SKM-1 treated with dmso at 0.1 percent for 144 hours (cell line): ENCODE data around the gene ABHD12B.
"Not testable (repeated sequence)": the region's sequence is repeated elsewhere in the genome, so short reads cannot be mapped to it uniquely, and the experiment has no call there.

Experiments
- DNase-seq: peaks from one replicate; lab custom pipeline; 2025; ENCODE audit not compliant: unreplicated experiment; lab: John Stamatoyannopoulos, UW

Gene ABHD12B

GRCh38 chr14:50932592-50933495, 61.0 kb downstream of the ABHD12B start:
- no peak for DNase-seq

- DNase-seq: no peak
Measured at GRCh38 chr14:50935126-50936015, 63.5 kb downstream of the ABHD12B start.

- DNase-seq: no peak
Measured at GRCh38 chr14:50936016-50936340, 64.1 kb downstream of the ABHD12B start.

- DNase-seq: no peak
Measured at GRCh38 chr14:50936882-50937281, 65.0 kb downstream of the ABHD12B start.

- no peak for DNase-seq
Measured at GRCh38 chr14:50937325-50937724, 65.5 kb downstream of the ABHD12B start.

- DNase-seq: no peak
Measured at GRCh38 chr14:50937800-50938199, 65.9 kb downstream of the ABHD12B start.

- no peak for DNase-seq
Measured at GRCh38 chr14:50941151-50941550, 69.3 kb downstream of the ABHD12B start.

- DNase-seq: not testable (repeated sequence)
Measured at GRCh38 chr14:50941638-50942037, 69.8 kb downstream of the ABHD12B start.

GRCh38 chr14:50943261-50943942, 71.5 kb downstream of the ABHD12B start:
- no peak for DNase-seq

GRCh38 chr14:50943943-50944646, 72.2 kb downstream of the ABHD12B start, which contains the start of gene PYGL:
PYGL (minus strand) TSS chr14:50944483; CDS start chr14:50944403, 80 bp downstream.
- no peak for DNase-seq

- no peak for DNase-seq
Measured at GRCh38 chr14:50944647-50945413, 73.0 kb downstream of the ABHD12B start.

GRCh38 chr14:50946234-50946935, 74.5 kb downstream of the ABHD12B start:
- DNase-seq: no peak

GRCh38 chr14:50947446-50947845, 75.6 kb downstream of the ABHD12B start:
- no peak for DNase-seq

- DNase-seq: no peak
Measured at GRCh38 chr14:50948205-50948604, 76.4 kb downstream of the ABHD12B start.

GRCh38 chr14:50951032-50951431, 79.2 kb downstream of the ABHD12B start:
- DNase-seq: no peak

- DNase-seq: no peak
Measured at GRCh38 chr14:50953502-50953901, 81.6 kb downstream of the ABHD12B start.
